Measurements from ENCODE around the gene NTRK3. TPM values are rescaled to one million over a fixed set of nuclear protein-coding genes. Genes with fewer than 3 reads are reported as not detected.

NTRK3 gene
- total and polyA plus RNA-seq, 5 donors, result 2.6 to 5.5 (median 3.6) TPM

GRCh38 chr15:88230823-88231222 is 25.7 kb downstream of the NTRK3 start:
- H3K4me1 ChIP-seq (ENCODE audit: control insufficient read depth, insufficient read depth, low read length), result no peaks in the 10 kb centered on the region
- intact Hi-C loops (cut with DNase I), result no loop called here
- no peak overlapping the region for H3K4me3 ChIP-seq (ENCODE audit: low read length)
- no peak overlapping the region for H3K27ac ChIP-seq (ENCODE audit: low read length)
- H3K9me3 ChIP-seq (ENCODE audit: control insufficient read depth, low read length), result no peaks in the 10 kb centered on the region
- ATAC-seq, result no peak
- 45% methylated on average over 2 of the region's 2 CpGs for WGBS
- H3K27me3 ChIP-seq (ENCODE audit: control insufficient read depth, insufficient read depth), result no peaks in the 10 kb centered on the region
- no peak for DNase-seq

- intact Hi-C loops (cut with DNase I), result no loop called here
- Histone ChIP-seq H3K9me3 (ENCODE audit: control insufficient read depth, low read length) (no peaks in the 10 kb centered on the region), H3K27ac (ENCODE audit: low read length) (no peak overlapping the region), H3K27me3 (ENCODE audit: control insufficient read depth, insufficient read depth) (no peaks in the 10 kb centered on the region), H3K4me3 (ENCODE audit: low read length) (no peak overlapping the region), H3K4me1 (ENCODE audit: control insufficient read depth, insufficient read depth, low read length) (no peaks in the 10 kb centered on the region)
- no peak for DNase-seq
- WGBS, result 41% methylated on average over 5 of the region's 5 CpGs
- peak in 1 of 2 donors; percentile 20 for ATAC-seq
Observed at GRCh38 chr15:88225461-88225860, 31.1 kb downstream of the NTRK3 start.

GRCh38 chr15:88223084-88223483 is 33.5 kb downstream of the NTRK3 start:
- DNase-seq (no peak), ATAC-seq (no peak)
- Histone ChIP-seq H3K27ac (ENCODE audit: low read length) (no peak overlapping the region), H3K9me3 (ENCODE audit: control insufficient read depth, low read length) (no peaks in the 10 kb centered on the region), H3K27me3 (ENCODE audit: control insufficient read depth, insufficient read depth) (no peaks in the 10 kb centered on the region), H3K4me3 (ENCODE audit: low read length) (no peak overlapping the region), H3K4me1 (ENCODE audit: control insufficient read depth, insufficient read depth, low read length) (no peaks in the 10 kb centered on the region)
- 66% methylated on average over 14 of the region's 14 CpGs for WGBS
- intact Hi-C loops (cut with DNase I), result no loop called here

GRCh38 chr15:88221836-88222235 is 34.7 kb downstream of the NTRK3 start:
- 78% methylated on average over 6 of the region's 6 CpGs for WGBS
- H3K4me3 ChIP-seq (ENCODE audit: low read length), result no peak overlapping the region
- no peak overlapping the region for H3K27ac ChIP-seq (ENCODE audit: low read length)
- no peaks in the 10 kb centered on the region for H3K4me1 ChIP-seq (ENCODE audit: control insufficient read depth, insufficient read depth, low read length)
- ATAC-seq (no peak), DNase-seq (no peak)
- H3K9me3 ChIP-seq (ENCODE audit: control insufficient read depth, low read length), result no peaks in the 10 kb centered on the region
- no peaks in the 10 kb centered on the region for H3K27me3 ChIP-seq (ENCODE audit: control insufficient read depth, insufficient read depth)
- intact Hi-C loops (cut with DNase I), result no loop called here

GRCh38 chr15:88220443-88221335 is 35.9 kb downstream of the NTRK3 start:
- no peaks in the 10 kb centered on the region for H3K27me3 ChIP-seq (ENCODE audit: control insufficient read depth, insufficient read depth)
- DNase-seq (no peak), ATAC-seq (no peak)
- no peak overlapping the region for H3K27ac ChIP-seq (ENCODE audit: low read length)
- WGBS, result 68% methylated on average over 11 of the region's 11 CpGs
- H3K9me3 ChIP-seq (ENCODE audit: control insufficient read depth, low read length), result no peaks in the 10 kb centered on the region
- intact Hi-C loops (cut with DNase I), result no loop called here
- H3K4me1 ChIP-seq (ENCODE audit: control insufficient read depth, insufficient read depth, low read length), result no peaks in the 10 kb centered on the region
- H3K4me3 ChIP-seq (ENCODE audit: low read length), result no peak overlapping the region

- Histone ChIP-seq H3K27me3 (ENCODE audit: control insufficient read depth, insufficient read depth) (no peaks in the 10 kb centered on the region), H3K9me3 (ENCODE audit: control insufficient read depth, low read length) (no peaks in the 10 kb centered on the region), H3K27ac (ENCODE audit: low read length) (no peak overlapping the region), H3K4me1 (ENCODE audit: control insufficient read depth, insufficient read depth, low read length) (no peaks in the 10 kb centered on the region), H3K4me3 (ENCODE audit: low read length) (no peak overlapping the region)
- DNase-seq, result no peak
- intact Hi-C loops (cut with DNase I), result no loop called here
- 42% methylated on average over 3 of the region's 3 CpGs for WGBS
- ATAC-seq, result no peak
Observed at GRCh38 chr15:88219623-88220022, 36.9 kb downstream of the NTRK3 start.

GRCh38 chr15:88218557-88219221 is 37.9 kb downstream of the NTRK3 start:
- H3K27ac ChIP-seq (ENCODE audit: low read length), result no peak overlapping the region
- 55% methylated on average over 9 of the region's 9 CpGs for WGBS
- no peaks in the 10 kb centered on the region for H3K9me3 ChIP-seq (ENCODE audit: control insufficient read depth, low read length)
- DNase-seq (no peak), ATAC-seq (peak in 1 of 2 donors; percentile 36)
- intact Hi-C loops (cut with DNase I), result no loop called here
- no peak overlapping the region for H3K4me3 ChIP-seq (ENCODE audit: low read length)
- no peaks in the 10 kb centered on the region for H3K27me3 ChIP-seq (ENCODE audit: control insufficient read depth, insufficient read depth)
- no peaks in the 10 kb centered on the region for H3K4me1 ChIP-seq (ENCODE audit: control insufficient read depth, insufficient read depth, low read length)

- Histone ChIP-seq H3K9me3 (ENCODE audit: control insufficient read depth, low read length) (no peaks in the 10 kb centered on the region), H3K4me3 (ENCODE audit: low read length) (no peak overlapping the region), H3K27me3 (ENCODE audit: control insufficient read depth, insufficient read depth) (no peaks in the 10 kb centered on the region), H3K27ac (ENCODE audit: low read length) (no peak overlapping the region), H3K4me1 (ENCODE audit: control insufficient read depth, insufficient read depth, low read length) (no peaks in the 10 kb centered on the region)
- intact Hi-C loops (cut with DNase I), result no loop called here
- 69% methylated on average over 16 of the region's 16 CpGs for WGBS
- DNase-seq (no peak), ATAC-seq (no peak)
Observed at GRCh38 chr15:88215066-88215648, 41.4 kb downstream of the NTRK3 start.

GRCh38 chr15:88209111-88209510 is 47.4 kb downstream of the NTRK3 start:
- no peak for DNase-seq
- H3K4me3 ChIP-seq (ENCODE audit: low read length), result no peak overlapping the region
- no peak for ATAC-seq
- 66% methylated on average over 5 of the region's 5 CpGs for WGBS
- no peak overlapping the region for H3K27ac ChIP-seq (ENCODE audit: low read length)
- intact Hi-C loops (cut with DNase I), result no loop called here
- no peaks in the 10 kb centered on the region for H3K27me3 ChIP-seq (ENCODE audit: control insufficient read depth, insufficient read depth)
- H3K9me3 ChIP-seq (ENCODE audit: control insufficient read depth, low read length), result no peaks in the 10 kb centered on the region
- H3K4me1 ChIP-seq (ENCODE audit: control insufficient read depth, insufficient read depth, low read length), result no peaks in the 10 kb centered on the region

GRCh38 chr15:88208396-88208795 is 48.1 kb downstream of the NTRK3 start:
- no peaks in the 10 kb centered on the region for H3K9me3 ChIP-seq (ENCODE audit: control insufficient read depth, low read length)
- DNase-seq, result no peak
- no peak overlapping the region for H3K4me3 ChIP-seq (ENCODE audit: low read length)
- no peaks in the 10 kb centered on the region for H3K4me1 ChIP-seq (ENCODE audit: control insufficient read depth, insufficient read depth, low read length)
- no peak for ATAC-seq
- no peak overlapping the region for H3K27ac ChIP-seq (ENCODE audit: low read length)
- intact Hi-C loops (cut with DNase I), result no loop called here
- no peaks in the 10 kb centered on the region for H3K27me3 ChIP-seq (ENCODE audit: control insufficient read depth, insufficient read depth)
- WGBS, result 76% methylated on average over 2 of the region's 2 CpGs

GRCh38 chr15:88207565-88207964 is 49.0 kb downstream of the NTRK3 start:
- Histone ChIP-seq H3K27me3 (ENCODE audit: control insufficient read depth, insufficient read depth) (no peaks in the 10 kb centered on the region), H3K9me3 (ENCODE audit: control insufficient read depth, low read length) (no peaks in the 10 kb centered on the region), H3K27ac (ENCODE audit: low read length) (no peak overlapping the region), H3K4me3 (ENCODE audit: low read length) (no peak overlapping the region), H3K4me1 (ENCODE audit: control insufficient read depth, insufficient read depth, low read length) (peaks cover under 1% of the 10 kb centered on the region)
- WGBS, result 64% methylated on average over 2 of the region's 2 CpGs
- ATAC-seq (no peak), DNase-seq (no peak)
- intact Hi-C loops (cut with DNase I), result no loop called here

Measured in right cardiac atrium (tissue), 5 donors.